ENCODE results near the gene RCOR1. TPM values are rescaled to one million over a fixed set of nuclear protein-coding genes. Genes with fewer than 3 reads are reported as not detected.

The RCOR1 gene
- total and polyA plus RNA-seq, 2 of the 8 experiments (the other 6 are each of a cell fraction or from before 2014, with no cell fraction given) = 12.3 to 26.3 TPM

GRCh38 chr14:102752239-102752847 lies 159.9 kb downstream of the RCOR1 start:
- Histone ChIP-seq H4K20me1 (replicated peaks in 1 of 2; ENCODE audit: control insufficient read depth in 1 of 2, insufficient read depth in 2 of 2, low read length in 2 of 2) (peaks cover 0 to 2% of the 10 kb centered on the region in 2 experiments), H3K14ac (ENCODE audit: insufficient read length) (no peak overlapping the region), H3K27me3 (replicated peaks in 1 of 4; ENCODE audit: control insufficient read depth in 3 of 4, extremely low read depth in 1 of 4, insufficient read depth in 3 of 4, low read length in 3 of 4) (no peaks in the 10 kb centered on the region), H3K79me1 (ENCODE audit: low read depth, low read length) (no peaks in the 10 kb centered on the region), H3K4ac (replicated peaks; ENCODE audit: insufficient read length, low read depth, low read length) (no peak overlapping the region), H2BK20ac (ENCODE audit: low read length) (no peak overlapping the region), H3K9me3 (ENCODE audit: insufficient read depth in 2 of 2, low read depth in 1 of 2, low read length in 1 of 2) (no peaks in the 10 kb centered on the region), H4K8ac (ENCODE audit: extremely low read depth, insufficient read depth, low read length) (no peak overlapping the region), H4K5ac (ENCODE audit: insufficient read length, low read depth, low read length) (no peak overlapping the region), H3K56ac (replicated peaks; ENCODE audit: insufficient read length, low read depth, low read length) (no peak overlapping the region), H3K27ac (ENCODE audit: low read depth, low read length) (no peak overlapping the region), H2AK5ac (ENCODE audit: low read depth, low read length) (no peak overlapping the region), H2AFZ (ENCODE audit: low read length) (no peak overlapping the region), H2BK5ac (ENCODE audit: low read depth, low read length) (no peak overlapping the region), H3K4me1 (replicated peaks in 1 of 4; ENCODE audit: control insufficient read depth in 3 of 4, insufficient read depth in 4 of 4, low read length in 3 of 4) (peaks cover 0 to 9% (median 2%) of the 10 kb centered on the region in 4 experiments; a peak in 5 of 7 replicates), H3K9ac (replicated peaks in 1 of 4; ENCODE audit: extremely low read depth in 1 of 4, low read depth in 3 of 4, low read length in 3 of 4) (no peak overlapping the region), H2BK12ac (ENCODE audit: low read depth, low read length) (no peak overlapping the region), H3K4me2 (ENCODE audit: insufficient read depth in 1 of 2, low read depth in 2 of 2, low read length in 2 of 2) (no peak overlapping the region), H4K91ac (replicated peaks; ENCODE audit: insufficient read length, low read length) (no peak overlapping the region), H3K79me2 (ENCODE audit: control insufficient read depth in 1 of 2, insufficient read depth in 2 of 2, low read length in 2 of 2) (no peaks in the 10 kb centered on the region), H3K18ac (ENCODE audit: extremely low read depth, low read length) (no peak overlapping the region), H3K36me3 (ENCODE audit: control insufficient read depth in 2 of 4, insufficient read depth in 4 of 4, low read length in 3 of 4) (no peaks in the 10 kb centered on the region), H3K4me3 (ENCODE audit: extremely low read depth in 1 of 4, insufficient read depth in 2 of 4, low read depth in 3 of 4, low read length in 4 of 4) (no peak overlapping the region), H3K23ac (ENCODE audit: insufficient read length) (no peak overlapping the region), H2BK120ac (replicated peaks; ENCODE audit: low read depth, low read length) (no peak overlapping the region), H2BK15ac (ENCODE audit: low read length) (no peak overlapping the region), H3K23me2 (ENCODE audit: low read depth, low read length) (no peaks in the 10 kb centered on the region)
- DNase-seq (ENCODE audit: low read depth in 1 of 2, low spot score in 2 of 2) = no peak
- ChIA-PET CTCF (ENCODE audit: partially characterized antibody) (interaction anchor here (0.6 to 2.1 kb wide), 2 partner anchors 20 to 31 kb away, joined by 3 to 9 read pairs; no protein-coding TSS in a partner anchor), POLR2A (ENCODE audit: partially characterized antibody) (interaction anchor here (1.1 to 1.4 kb wide), 3 partner anchors 18 to 150 kb away, joined by 3 read pairs; no protein-coding TSS in a partner anchor)
- WGBS, 2 experiments (ENCODE audit: extremely low coverage in 1 of 2, insufficient coverage in 1 of 2, insufficient read length in 1 of 2, insufficient replicate concordance in 2 of 2, low coverage in 1 of 2, low lambda C conversion rate in 2 of 2, missing lambda C conversion rate in 1 of 2) = 87% methylated on average over 10 of the region's 14 CpGs; no CpG with 5 or more reads in 1 of the 2 experiments
- TF ChIP-seq CBX5 (IDR thresholded peaks at IDR 0.05; ENCODE audit: low read depth, low read length) = no peak
- no peak for TF ChIP-seq SAP30 (IDR thresholded peaks at IDR 0.05; ENCODE audit: insufficient read depth, insufficient replicate concordance, low read length)
- TF ChIP-seq RNF2 (IDR thresholded peaks at IDR 0.05; ENCODE audit: borderline replicate concordance, low read depth, low read length, missing control alignments, poor library complexity, severe bottlenecking) = no peak
- no peak for TF ChIP-seq NANOG (IDR thresholded peaks at IDR 0.05; ENCODE audit: insufficient read depth, low read depth, low read length, poor library complexity, severe bottlenecking)
- no peak for TF ChIP-seq SIX5 (IDR thresholded peaks at IDR 0.05; ENCODE audit: low read depth, low read length)
- no peak for TF ChIP-seq RAD21 (IDR thresholded peaks at IDR 0.05 in 1 of 2, conservative IDR thresholded peaks at IDR 0.05 in 1 of 2; ENCODE audit: low read depth in 2 of 2, low read length in 2 of 2)
- FAIRE-seq = no peak
